ENCODE data around the gene FEN1. TPM values are rescaled to one million over a fixed set of nuclear protein-coding genes. Genes with fewer than 3 reads are reported as not detected.

The FEN1 gene
- total RNA-seq, 1 donor from 2014 or later = 3.7 TPM

DNA sequence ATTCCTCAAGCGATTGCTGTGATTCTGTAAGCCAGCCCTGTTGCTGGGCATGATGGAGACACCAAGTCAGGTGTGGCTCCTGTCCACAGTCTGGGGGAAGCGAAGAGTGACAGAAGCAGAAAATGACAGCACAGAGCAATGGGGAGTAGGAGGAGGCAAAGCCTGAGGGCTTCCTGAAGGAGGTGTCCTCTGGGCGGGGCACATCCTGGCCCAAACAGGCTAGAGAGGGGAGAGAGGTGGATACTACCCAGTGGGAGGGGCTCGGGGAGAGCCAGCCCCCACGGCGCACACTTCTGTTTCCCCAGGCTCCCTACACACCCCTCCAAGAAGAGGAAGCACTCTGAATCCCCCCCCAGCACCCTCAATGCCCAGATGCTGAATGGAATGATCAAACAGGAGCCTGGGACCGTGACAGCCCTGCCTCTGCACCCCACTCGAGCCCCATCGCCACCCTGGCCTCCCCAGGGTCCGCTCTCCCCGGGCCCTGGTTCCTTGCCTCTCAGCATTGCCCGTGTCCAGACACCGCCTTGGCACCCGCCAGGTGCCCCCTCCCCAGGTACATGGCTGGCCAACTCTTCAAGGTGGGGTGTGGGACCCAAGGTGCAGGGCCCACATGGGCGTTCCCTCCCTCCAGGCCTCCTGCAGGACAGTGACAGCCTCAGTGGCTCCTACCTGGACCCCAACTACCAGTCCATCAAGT lies 21.4 kb upstream of the FEN1 start:
- no peak for DNase-seq (ENCODE audit: low spot score)
- intact Hi-C loops (cut with DNase I) = no loop called here
- ATAC-seq = no peak

DNA sequence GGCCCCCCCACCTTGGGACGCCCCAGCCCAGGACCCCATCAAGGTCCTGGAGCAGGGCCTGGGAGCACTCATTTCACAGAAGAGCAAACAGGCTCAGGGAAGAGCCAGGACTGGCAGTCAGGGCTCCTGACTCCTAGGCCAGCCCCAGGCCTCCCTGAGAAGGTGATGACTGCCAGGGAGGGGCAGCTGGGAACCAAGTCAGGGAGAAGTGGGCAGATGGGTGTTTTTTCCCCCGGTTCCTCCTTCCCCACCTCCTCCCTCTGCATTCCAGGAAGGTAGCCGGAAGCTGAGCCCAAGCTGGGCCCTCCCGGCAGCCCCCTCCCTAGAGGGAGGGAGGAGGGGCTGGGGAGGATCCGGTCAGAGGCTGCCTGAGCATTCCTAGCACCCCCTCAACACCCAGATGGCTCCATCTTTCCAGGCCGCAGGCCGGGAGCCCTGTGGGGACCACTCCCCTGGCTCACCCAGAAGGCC lies 20.7 kb upstream of the FEN1 start:
- ATAC-seq (no peak), DNase-seq (ENCODE audit: low spot score) (no peak)
- intact Hi-C loops (cut with DNase I) = no loop called here

DNA sequence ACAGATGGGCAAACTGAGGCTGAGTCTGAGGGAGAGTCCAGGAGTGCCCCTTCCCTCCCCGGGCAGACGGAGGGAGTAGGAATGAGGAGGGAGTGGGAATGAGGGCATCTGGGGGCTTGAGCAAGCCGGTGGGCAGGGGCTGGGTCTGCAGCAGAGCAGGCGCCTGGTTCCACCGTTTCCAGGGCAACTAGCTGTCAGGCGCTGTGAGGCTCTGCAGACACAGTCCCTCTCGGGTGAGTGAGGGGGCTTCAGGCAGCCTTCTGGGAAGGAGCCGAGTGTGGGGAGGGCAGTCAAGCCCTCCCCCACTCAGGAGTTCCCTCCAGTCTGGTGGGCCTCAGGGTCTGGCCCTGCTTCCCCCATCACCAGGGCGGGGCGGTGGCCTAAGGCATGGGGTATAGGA lies 19.4 kb upstream of the FEN1 start:
- intact Hi-C loops (cut with DNase I) = no loop called here
- DNase-seq (ENCODE audit: low spot score) (no peak), ATAC-seq (no peak)

DNA sequence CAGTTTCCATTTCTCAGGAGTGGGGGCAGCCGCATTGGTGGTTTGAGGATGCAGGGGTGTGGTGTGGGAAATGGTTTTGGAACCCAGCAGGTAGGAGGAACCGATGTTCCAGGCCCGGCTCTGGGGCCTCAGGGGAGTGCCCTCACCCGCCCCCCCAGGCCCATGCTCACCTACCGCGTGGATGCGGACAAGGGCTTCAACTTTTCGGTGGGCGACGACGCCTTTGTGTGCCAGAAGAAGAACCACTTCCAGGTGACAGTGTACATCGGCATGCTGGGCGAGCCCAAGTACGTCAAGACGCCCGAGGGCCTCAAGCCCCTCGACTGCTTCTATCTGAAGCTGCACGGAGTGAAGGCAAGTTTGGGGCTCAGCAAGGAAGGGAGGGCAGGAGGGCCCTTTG lies 18.9 kb upstream of the FEN1 start:
- ATAC-seq (no peak), DNase-seq (ENCODE audit: low spot score) (no peak)
- intact Hi-C loops (cut with DNase I) = no loop called here

DNA sequence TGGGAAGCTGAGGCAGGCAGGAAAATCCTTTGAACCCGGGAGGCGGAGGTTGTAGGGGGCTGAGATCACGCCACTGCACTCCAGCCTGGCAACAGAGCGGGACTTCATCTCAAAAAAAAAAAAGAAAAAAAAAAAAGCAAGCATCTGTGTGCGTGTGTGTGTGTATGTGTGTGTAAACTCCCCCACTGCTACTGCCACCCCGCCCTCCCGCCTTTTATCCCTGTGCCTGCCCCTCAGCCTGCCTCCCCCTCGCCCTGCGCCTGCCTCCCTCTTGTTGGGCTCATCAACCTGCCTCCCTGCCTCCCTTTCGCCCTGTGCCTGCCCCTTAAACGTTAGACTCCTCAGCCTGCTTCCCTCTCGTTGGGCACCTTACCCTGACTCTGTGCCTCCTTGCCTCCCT lies 18.3 kb upstream of the FEN1 start:
- intact Hi-C loops (cut with DNase I) = no loop called here
- DNase-seq (ENCODE audit: low spot score) = no peak
- no peak for ATAC-seq

DNA sequence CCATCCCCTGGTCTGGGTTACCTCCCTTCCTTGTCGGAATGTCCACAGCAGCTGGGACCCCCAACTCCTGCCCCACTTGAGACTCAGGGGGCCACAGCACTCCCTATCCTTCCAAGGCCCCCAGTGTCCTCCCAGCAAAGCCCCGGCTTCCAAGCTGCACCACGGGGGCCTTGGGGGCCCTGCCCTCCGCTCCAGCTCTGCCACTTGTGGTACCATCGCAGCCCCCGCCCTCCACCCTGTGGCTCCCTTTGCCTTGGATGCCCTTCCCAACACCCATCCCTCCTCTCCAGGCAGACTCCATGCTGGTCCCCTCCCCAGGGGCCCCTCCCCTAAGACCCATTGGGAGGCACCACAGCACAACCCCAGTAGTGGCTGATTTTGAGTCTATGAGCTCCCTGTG lies 17.6 kb upstream of the FEN1 start:
- intact Hi-C loops (cut with DNase I) = no loop called here
- ATAC-seq = no peak
- no peak for DNase-seq (ENCODE audit: low spot score)

- ATAC-seq (peak; percentile 17), DNase-seq (ENCODE audit: low spot score) (no peak)
- intact Hi-C loops (cut with DNase I) = no loop called here
These were observed 16.8 kb upstream of the FEN1 start for GRCh38 chr11:61775606-61776554.

- DNase-seq (ENCODE audit: low spot score) (peak; percentile 82), ATAC-seq (no peak)
- intact Hi-C loops (cut with DNase I) = no loop called here
These were observed 16.1 kb upstream of the FEN1 start for GRCh38 chr11:61776561-61777075.

DNA sequence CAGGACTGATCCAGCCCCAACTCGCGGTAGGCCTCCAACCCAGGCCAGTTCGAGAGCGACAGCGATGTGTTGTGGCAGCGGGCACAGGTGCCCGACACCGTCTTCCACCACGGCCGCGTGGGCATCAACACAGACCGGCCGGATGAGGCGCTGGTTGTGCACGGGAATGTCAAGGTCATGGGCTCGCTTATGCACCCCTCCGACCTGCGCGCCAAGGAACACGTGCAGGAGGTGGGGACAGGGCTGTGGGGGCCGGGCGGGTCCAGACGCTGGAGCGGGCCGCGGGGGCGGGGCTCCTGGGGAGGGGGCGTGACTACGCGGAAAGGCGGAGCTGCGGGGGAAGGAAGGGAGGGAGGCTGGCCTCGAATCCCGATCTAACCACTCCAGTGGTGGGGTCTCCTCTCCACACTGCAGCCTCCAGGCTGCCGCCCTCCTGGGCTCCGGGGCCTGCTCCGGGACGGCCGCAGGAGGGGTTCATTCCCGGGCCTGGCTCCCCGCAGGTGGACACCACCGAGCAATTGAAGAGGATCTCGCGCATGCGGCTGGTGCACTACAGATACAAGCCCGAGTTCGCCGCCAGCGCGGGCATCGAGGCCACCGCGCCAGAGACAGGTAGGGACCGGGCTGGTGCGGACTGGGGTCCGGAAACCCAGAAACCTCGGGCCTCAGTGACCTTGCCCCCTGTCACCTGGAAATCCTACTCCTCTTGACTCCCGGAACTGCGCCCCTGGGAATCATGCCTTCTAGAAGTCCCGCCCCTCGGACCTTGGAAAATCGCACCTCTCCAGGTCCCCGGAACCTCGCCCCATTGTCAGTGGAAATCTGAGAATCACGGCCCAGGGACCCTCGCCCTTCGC lies 15.2 kb upstream of the FEN1 start:
- intact Hi-C loops (cut with DNase I) = no loop called here
- DNase-seq (ENCODE audit: low spot score) (peak; percentile 84), ATAC-seq (peak; percentile 76)

- DNase-seq (ENCODE audit: low spot score) = no peak
- ATAC-seq = no peak
- intact Hi-C loops (cut with DNase I) = no loop called here
These were observed 14.3 kb upstream of the FEN1 start for GRCh38 chr11:61778357-61778886.

GRCh38 chr11:61778920-61779650 lies 13.6 kb upstream of the FEN1 start:
- DNase-seq (ENCODE audit: low spot score) = no peak
- no peak for ATAC-seq
- intact Hi-C loops (cut with DNase I) = no loop called here

DNA sequence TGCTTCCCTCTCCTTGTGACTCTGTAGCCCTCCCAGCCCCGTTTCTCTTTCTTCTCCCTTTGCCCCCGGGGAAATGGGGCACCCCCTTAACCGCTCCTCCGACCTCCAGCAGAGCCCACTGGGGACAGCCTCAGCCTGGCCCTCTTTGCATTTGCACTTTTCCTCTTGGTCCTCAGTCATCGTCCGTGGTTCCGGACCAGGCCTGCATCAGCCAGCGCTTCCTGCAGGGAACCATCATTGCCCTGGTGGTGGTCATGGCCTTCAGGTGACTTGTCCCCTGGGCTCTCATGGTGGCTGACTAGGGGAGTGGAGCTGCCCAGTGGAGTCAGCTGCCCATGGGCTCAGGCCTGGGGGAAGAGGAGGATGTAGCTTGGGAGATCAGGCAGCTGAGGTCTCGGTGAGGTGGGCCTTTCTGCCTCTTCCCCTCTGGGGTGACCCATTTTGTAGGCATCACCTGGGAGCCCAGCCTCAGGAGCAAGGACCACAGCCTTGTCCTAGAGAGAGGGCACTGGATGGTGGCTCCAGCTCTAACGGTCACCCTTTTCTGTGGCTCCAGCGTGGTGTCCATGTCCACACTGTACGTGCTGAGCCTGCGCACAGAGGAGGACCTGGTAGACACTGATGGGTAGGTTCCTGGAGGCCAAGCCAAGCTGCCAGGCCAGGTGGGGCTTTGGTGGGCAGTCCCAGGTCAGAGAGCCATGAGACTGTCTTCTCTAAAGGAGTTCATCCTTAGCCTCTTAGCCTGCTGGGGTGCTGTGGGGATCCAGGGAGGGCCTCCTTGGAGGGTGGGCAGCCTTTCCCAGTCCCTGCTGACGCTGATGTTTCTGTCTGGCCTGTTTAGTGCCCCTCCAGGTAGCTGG lies 12.8 kb upstream of the FEN1 start:
- ATAC-seq (no peak), DNase-seq (ENCODE audit: low spot score) (no peak)
- intact Hi-C loops (cut with DNase I) = no loop called here

DNA sequence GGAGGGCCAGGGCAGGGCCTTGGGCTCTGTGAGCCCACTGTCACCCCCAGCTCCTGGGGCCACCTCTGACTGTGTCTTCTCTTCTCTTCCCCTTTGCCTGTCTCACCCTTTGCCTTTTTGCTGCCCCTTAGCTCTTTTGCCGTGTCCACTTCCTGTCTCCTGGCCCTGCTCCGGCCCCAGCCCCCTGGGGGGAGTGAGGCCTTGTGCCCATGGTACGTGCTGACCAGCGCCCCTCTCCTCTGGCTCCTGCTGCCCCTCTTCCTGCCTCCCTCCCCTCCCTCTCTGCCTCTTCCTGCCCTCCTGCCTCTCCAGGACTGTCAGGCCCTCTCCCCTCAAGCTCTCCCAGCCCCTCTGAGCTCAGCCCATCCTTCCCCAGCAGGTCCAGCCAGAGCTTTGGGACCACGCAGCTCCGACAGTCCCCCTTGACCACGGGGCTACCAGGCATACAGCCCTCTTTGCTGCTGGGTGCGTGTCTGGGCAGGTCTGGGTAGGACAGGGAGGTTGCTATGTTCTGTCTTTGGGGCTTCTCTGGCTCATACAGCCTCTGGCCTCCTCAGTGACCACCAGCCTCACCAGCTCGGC lies 12.0 kb upstream of the FEN1 start:
- DNase-seq (ENCODE audit: low spot score) = no peak
- intact Hi-C loops (cut with DNase I) = loop anchor here (1.0 kb wide), 1 partner anchor 75 kb away; no protein-coding TSS in a partner anchor
- ATAC-seq = no peak

DNA sequence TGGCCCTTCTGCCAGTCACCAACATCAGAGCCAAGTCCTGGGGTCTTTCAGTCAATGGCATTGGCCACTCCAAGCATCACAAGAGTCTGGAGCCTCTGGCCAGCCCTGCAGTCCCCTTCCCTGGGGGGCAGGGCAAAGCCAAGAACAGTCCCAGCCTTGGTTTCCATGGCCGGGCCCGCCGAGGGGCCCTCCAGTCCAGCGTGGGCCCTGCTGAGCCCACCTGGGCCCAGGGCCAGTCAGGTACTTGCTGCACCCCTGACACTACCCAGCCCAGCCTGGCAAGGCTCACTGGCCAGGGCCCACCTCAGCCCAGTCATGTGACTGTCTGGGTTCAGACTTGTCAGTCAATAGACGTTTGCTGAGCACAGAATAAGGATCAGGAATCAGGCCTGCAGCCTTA lies 11.1 kb upstream of the FEN1 start:
- intact Hi-C loops (cut with DNase I) = loop anchor here (1.0 kb wide), 1 partner anchor 76 kb away; no protein-coding TSS in a partner anchor
- DNase-seq (ENCODE audit: low spot score) (no peak), ATAC-seq (no peak)

- DNase-seq (ENCODE audit: low spot score) = no peak
- ATAC-seq = no peak
- intact Hi-C loops (cut with DNase I) = no loop called here
These were observed 10.4 kb upstream of the FEN1 start for GRCh38 chr11:61782299-61782698.

GRCh38 chr11:61782841-61783240 lies 9.9 kb upstream of the FEN1 start:
- DNase-seq (ENCODE audit: low spot score) = no peak
- intact Hi-C loops (cut with DNase I) = no loop called here
- ATAC-seq = no peak
